Hindlimb muscle (tissue), 1 donor: Measurements from ENCODE around the gene ELF2. TPM values are rescaled to one million over a fixed set of nuclear protein-coding genes. Genes with fewer than 3 reads are reported as not detected.
"Not testable (repeated sequence)": the region's sequence is repeated elsewhere in the genome, so short reads cannot be mapped to it uniquely, and the experiment has no call there.

ENCODE experiments used
- DNase-seq: peaks from one replicate; pipeline ENCODE4 v3.0.0-alpha.2; 2013
- polyA plus RNA-seq: library from polyadenylated mRNA; unstranded; fragments of 120-200 nt; gene quantifications from one replicate; pipeline ENCODE4 v1.2.1, GENCODE V29; 2013; ENCODE audit not compliant: insufficient read length

ELF2 gene
- polyA plus RNA-seq, 1 donor: 46.4 TPM

GRCh38 chr4:139184129-139184528 is 7.1 kb upstream of the ELF2 start:
- DNase-seq: no peak

DNA sequence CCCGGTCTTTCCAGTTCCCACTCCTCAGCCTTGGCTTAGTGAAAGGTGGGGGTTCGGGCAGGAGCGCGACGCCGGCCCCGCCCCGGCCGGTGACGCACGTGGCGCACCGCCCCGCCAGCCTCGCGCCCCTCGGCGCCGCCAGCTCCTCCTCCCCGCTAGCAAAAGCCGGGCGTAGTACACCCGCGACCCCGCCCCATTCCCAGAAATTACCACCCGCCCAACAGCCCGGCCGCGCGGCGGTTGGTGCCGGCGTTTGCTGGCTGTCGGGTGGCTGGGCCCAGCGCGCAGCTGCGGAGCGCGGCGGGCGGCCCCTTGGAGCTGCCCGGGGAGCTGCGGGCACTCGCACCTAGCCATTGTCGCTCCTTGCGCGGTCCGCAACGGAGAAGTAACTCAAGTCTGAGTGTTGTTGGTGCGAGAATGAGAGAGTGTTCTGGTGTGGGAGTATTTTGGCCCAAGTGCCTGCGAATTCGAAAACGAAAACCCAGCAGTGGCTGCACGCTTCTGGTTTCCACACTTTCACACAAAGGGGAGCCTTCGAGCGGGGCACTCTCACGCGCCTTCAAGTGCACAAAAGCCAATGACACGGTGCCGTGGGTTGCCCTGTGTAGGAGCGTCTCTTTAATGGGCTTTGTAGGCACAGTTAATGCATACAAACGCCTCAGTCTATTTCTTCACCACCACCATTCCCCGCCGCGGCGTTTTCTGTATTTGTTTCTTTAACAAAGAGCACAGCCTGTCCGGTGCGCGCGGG is 1.0 kb upstream of the ELF2 start:
- peak; percentile 96 for DNase-seq

GRCh38 chr4:139176302-139177048 is 543 bp downstream of the ELF2 start:
- DNase-seq: peak; percentile 82

- no peak for DNase-seq
Observed at GRCh38 chr4:139175646-139176301, 1.2 kb downstream of the ELF2 start.

GRCh38 chr4:139171876-139172691 is 4.9 kb downstream of the ELF2 start:
- DNase-seq: peak; percentile 54

DNA sequence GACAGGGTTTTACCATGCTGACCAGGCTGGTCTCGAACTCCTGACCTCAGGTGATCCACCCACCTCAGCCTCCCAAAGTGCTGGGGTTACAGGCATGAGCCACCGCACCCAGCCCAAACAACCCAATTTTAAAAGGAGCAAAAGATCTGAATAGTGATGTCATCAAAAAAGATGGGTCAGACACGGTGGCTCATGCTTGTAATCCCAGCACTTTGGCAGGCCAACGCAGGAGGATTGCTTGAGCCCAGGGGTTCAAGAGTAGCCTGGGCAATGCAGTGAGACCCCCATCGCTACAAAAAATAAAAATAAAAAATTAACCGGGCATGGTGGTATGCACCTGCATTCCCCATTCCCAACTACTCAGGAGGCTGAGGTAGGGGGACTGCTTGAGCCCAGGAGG is 6.1 kb downstream of the ELF2 start:
- DNase-seq: no peak

- DNase-seq: no peak
Observed at GRCh38 chr4:139167774-139168444, 9.1 kb downstream of the ELF2 start.

- DNase-seq: no peak
Observed at GRCh38 chr4:139164731-139165130, 12.3 kb downstream of the ELF2 start.

DNA sequence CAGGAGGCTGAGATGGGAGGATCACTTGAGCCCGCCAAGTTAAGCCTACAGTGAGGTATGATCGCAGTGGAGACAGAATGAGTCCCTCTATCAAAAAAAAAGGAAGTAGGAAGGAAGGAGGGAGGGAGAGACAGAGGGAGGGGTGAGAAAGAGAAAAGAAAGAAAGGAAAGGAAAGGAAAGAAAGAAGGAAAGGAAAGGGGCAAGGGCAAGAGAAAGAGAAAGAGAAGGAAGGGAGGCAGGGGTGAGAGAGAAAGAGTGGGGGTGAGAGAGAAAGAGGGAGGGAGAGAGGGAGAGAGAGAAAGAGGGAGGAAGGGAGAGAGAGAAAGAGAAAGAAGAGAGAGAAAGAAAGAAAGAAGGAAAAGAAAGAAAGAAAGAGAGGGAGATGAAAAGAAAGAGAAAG is 13.2 kb downstream of the ELF2 start:
- no peak for DNase-seq

GRCh38 chr4:139157977-139158376 is 19.0 kb downstream of the ELF2 start:
- DNase-seq: not testable (repeated sequence)

DNA sequence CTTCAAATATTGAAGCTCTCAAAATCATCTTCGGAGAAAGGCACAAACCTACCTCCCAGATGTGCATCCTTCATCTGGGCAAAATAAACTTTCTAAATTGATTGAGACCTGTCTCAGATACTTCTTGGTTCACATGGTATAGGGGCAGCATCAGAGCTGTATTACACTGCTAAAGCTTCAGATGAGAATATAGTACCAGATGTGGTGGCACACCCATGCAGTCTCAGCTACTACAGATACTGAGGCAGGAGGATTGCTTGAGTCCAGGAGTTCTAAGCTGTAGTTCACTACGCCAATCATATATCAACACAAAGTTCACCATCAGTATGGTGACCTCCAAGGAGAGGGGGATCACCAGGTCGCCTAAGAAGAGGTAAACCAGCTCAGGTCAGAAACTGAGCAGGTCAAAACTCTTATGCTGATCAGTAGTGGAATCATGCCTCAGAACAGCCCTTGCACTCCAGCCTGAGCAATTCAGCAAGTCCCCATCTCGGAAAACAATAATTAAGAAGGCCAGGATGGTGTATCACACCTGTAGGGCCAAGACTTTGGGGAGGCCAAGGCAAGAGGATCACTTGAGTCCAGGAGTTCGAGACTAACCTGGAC is 22.0 kb downstream of the ELF2 start:
- DNase-seq: no peak

DNA sequence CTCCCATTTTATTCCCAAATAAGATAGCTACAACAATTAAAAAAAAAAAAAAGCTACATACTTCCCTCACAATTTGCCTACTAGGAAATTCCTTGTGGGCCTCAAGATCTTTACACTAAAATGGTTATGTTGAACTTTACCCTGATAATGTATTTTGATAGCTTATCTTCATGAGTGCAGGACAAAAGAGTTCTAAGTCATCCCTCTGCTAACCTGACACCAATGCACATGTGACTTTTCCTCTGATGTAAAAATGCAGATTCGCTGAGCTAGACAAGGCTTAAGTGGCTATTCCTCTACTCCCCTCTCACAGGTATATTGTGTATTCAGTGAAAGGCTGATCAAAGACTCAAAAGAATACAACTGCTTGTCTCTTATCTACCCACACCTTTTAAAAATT is 22.5 kb downstream of the ELF2 start:
- no peak for DNase-seq

- DNase-seq: no peak
Observed at GRCh38 chr4:139154134-139154421, 22.9 kb downstream of the ELF2 start.

- no peak for DNase-seq
Observed at GRCh38 chr4:139153411-139154133, 23.4 kb downstream of the ELF2 start.

DNA sequence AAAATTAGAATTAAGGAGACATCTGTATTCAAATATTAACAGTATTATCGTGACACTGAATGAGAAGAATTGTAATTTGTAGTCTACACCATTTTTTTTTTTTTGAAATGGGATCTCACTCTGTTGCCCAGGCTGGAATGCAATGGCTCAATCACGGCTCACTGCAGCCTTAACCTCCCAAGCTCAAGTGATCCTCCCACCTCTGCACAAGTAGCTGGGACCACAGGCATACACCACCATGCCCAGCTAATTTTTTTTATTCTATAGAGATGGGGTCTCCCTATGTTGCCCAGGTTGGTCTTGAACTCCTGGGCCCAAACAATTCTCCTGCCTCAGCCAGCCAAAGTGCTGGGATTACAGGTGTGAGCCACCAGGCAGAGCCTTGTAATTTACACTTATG is 24.8 kb downstream of the ELF2 start:
- no peak for DNase-seq

DNA sequence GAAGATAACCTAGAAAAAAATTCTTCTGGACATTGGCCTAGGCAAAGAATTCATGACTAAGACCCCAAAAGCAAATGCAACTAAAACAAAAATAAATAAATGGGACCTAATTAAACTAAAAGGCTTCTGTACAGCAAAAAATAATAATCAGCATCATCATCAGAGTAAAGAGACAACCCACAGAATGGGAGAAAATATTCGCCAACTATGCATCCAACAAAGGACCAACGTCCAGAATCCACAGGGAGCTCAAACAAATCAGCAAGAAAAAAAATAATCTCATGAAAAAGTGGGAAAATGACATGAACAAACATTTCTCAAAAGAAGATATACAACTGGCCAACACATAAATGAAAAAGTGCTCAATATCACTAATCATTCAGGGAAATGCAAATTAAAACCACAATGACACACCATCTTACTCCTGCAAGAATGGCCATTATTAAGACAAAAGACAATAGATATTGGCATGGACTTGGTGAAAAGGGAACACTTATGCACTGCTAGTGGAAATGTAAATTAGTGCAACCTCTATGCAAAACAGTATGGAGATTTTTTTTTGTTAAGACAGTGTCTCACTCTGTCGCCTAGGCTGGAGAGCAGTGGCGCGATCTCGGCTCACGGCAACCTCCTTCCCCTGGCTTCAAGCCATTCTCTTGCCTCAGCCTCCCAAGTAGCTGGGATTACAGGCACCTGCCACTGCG is 29.9 kb downstream of the ELF2 start:
- DNase-seq: no peak

DNA sequence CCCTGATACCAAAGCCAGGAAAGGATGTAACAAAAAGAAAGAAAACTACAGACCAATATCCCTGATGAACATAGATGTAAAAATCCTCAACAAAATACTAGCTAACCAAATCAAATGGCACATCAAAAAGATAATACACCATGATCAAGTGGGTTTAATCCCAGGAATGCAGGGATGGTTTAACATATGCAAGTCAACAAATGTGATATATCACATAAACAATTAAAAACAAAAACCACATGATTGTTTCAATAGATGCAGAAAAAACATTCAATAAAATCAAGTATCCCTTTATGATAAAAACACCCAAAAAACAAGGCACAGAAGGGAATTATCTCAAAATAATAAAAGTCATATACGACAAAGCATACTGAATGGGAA is 31.5 kb downstream of the ELF2 start:
- no peak for DNase-seq

DNA sequence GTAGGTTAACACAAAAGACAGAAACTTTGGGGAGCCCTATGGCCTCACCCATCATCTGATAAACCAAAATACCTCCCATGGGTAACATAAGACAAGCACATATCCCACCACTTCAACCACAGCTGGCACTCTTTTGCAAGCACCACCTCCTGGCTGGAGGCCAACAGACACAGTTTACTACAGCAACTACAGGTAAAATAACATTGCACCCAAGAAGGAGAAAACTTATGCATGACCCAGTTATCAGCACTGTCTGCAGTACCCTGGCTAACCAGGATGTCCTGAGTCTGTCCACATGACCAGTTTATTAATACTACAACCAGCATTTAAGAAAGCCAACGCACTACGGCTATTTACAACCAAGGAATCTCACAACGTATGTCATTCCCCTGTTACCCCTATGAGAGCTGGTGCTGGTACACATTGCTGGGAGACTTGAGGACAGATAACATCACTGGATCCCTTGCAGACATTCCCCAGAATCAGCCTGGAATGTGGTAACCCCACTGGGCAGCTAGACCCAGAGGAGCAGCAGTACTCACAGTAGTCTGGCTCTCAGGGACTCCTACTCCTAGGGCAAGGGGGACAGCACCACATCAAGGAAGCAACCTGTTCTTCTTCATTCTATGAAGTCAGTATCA is 32.0 kb downstream of the ELF2 start:
- DNase-seq: no peak

DNA sequence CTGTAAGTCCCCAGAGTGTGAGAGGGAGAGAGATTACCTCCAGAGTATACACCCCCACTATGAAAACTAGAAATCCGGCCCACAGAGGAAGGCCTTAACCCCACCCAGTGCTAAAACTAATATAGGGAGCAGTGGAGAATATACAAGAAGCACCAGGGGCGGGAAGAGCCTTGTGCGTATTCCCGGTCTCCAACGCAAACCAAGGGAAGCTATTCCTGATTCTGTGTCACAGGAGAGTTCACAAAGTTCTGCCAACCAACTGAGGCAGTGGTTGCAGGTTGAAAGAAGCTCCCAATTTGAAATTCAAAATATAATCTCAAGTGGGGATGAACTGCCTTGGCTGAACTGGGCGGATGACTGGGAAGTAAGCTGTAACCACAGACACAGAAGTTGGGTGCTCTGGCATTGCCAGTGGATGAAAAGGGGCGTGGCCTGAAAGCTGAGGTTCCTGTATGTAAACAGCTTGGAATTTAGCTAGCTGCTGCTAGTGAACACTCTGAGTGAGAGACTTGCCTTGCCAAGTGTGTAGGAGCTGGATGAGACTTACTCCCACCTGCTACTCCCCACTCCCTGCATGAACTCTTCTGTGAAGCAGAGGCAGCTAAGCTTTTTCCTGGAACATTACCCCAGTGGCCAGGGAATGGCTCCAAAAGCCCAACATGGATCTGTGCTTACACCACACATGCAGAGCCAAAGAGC is 32.7 kb downstream of the ELF2 start:
- no peak for DNase-seq
